H9 (cell line): ENCODE data around the gene EEF2K. TPM values are rescaled to one million over a fixed set of nuclear protein-coding genes. Genes with fewer than 3 reads are reported as not detected.

Experiments used
- DNase-seq: peaks from one replicate; pipeline ENCODE4 v3.0.0-alpha.2; 2017
- H2AFZ ChIP-seq: one replicate; pipeline ENCODE4 v1.6.1; 2013; ENCODE audit warnings: mild to moderate bottlenecking, low read length, control low read depth, moderate library complexity
- H2AK5ac ChIP-seq: 2 replicates; pipeline ENCODE4 v1.6.1; 2013; ENCODE audit warnings: low read length, control low read depth, mixed read lengths; ENCODE audit not compliant: insufficient read length
- H2BK120ac ChIP-seq: one replicate; pipeline ENCODE4 v1.6.1; 2013; ENCODE audit warnings: low read depth, mild to moderate bottlenecking, low read length, control low read depth, inconsistent platforms; ENCODE audit not compliant: poor library complexity, severe bottlenecking
- H2BK12ac ChIP-seq: 2 replicates; pipeline ENCODE4 v1.6.1; 2013; ENCODE audit warnings: low read length, control low read depth, mixed read lengths, low read depth; ENCODE audit not compliant: insufficient read length
- H2BK15ac ChIP-seq: 2 replicates; pipeline ENCODE4 v1.6.1; 2013; ENCODE audit warnings: low read depth, low read length, control low read depth
- H2BK20ac ChIP-seq: one replicate; pipeline ENCODE4 v1.6.1; 2013; ENCODE audit warnings: low read depth, mild to moderate bottlenecking, low read length, control low read depth, inconsistent platforms; ENCODE audit not compliant: poor library complexity, severe bottlenecking
- H2BK5ac ChIP-seq: 2 replicates; pipeline ENCODE4 v1.6.1; 2013; ENCODE audit warnings: low read length, control low read depth, mixed read lengths; ENCODE audit not compliant: insufficient read length
- H3K14ac ChIP-seq: 2 replicates; pipeline ENCODE4 v1.6.1; 2013; ENCODE audit warnings: low read length, control low read depth; ENCODE audit not compliant: insufficient read depth
- H3K18ac ChIP-seq: 2 replicates; pipeline ENCODE4 v1.6.1; 2013; ENCODE audit warnings: low read depth, mild to moderate bottlenecking, mixed read lengths, low read length, control low read depth; ENCODE audit not compliant: insufficient read length
- H3K23ac ChIP-seq: 2 replicates; pipeline ENCODE4 v1.6.1; 2013; ENCODE audit warnings: low read length, control low read depth, mixed read lengths, low read depth; ENCODE audit not compliant: insufficient read length
- H3K23me2 ChIP-seq: 2 replicates; pipeline ENCODE4 v1.6.1; 2013; ENCODE audit warnings: low read depth, mild to moderate bottlenecking, mixed read lengths, low read length, control low read depth; ENCODE audit not compliant: insufficient read length, poor library complexity, severe bottlenecking
- H3K27ac ChIP-seq: 2 replicates; pipeline ENCODE4 v1.5.1; 2013; ENCODE audit warnings: low read length, control low read depth, mixed read lengths, low read depth; ENCODE audit not compliant: insufficient read length
- H3K27me3 ChIP-seq: 2 replicates; pipeline ENCODE4 v1.6.1; 2013; ENCODE audit warnings: low read length, control low read depth, inconsistent platforms; ENCODE audit not compliant: insufficient read depth
- H3K4ac ChIP-seq: 2 replicates; pipeline ENCODE4 v1.6.1; 2013; ENCODE audit warnings: low read depth, mild to moderate bottlenecking, control low read depth, inconsistent platforms, low read length, moderate library complexity
- H3K4me1 ChIP-seq: 2 replicates; pipeline ENCODE4 v1.6.1; 2013; ENCODE audit warnings: low read length, control low read depth, inconsistent platforms; ENCODE audit not compliant: insufficient read depth
- H3K4me2 ChIP-seq: 2 replicates; pipeline ENCODE4 v1.6.1; 2013; ENCODE audit warnings: low read length, control low read depth, mixed read lengths; ENCODE audit not compliant: insufficient read length, insufficient read depth
- H3K56ac ChIP-seq: 2 replicates; pipeline ENCODE4 v1.6.1; 2013; ENCODE audit warnings: low read depth, mild to moderate bottlenecking, mixed read lengths, low read length, control low read depth; ENCODE audit not compliant: insufficient read length
- H3K79me1 ChIP-seq: 2 replicates; pipeline ENCODE4 v1.6.1; 2013; ENCODE audit warnings: low read depth, mild to moderate bottlenecking, moderate library complexity, low read length, control low read depth, inconsistent platforms; ENCODE audit not compliant: insufficient read depth, poor library complexity, severe bottlenecking
- H3K79me2 ChIP-seq: 2 replicates; pipeline ENCODE4 v1.6.1; 2013; ENCODE audit warnings: low read length, control low read depth, inconsistent platforms; ENCODE audit not compliant: insufficient read depth
- H3K9ac ChIP-seq: 2 replicates; pipeline ENCODE4 v1.6.1; 2013; ENCODE audit warnings: low read length, control low read depth, mixed read lengths; ENCODE audit not compliant: insufficient read length; ENCODE audit errors: extremely low read depth
- H3K9me3 ChIP-seq: one replicate; pipeline ENCODE4 v1.6.1; 2013; ENCODE audit warnings: low read depth, low read length, inconsistent platforms; ENCODE audit not compliant: control insufficient read depth
- H3T11ph ChIP-seq: one replicate; pipeline ENCODE4 v1.6.1; 2013; ENCODE audit warnings: mild to moderate bottlenecking, low read length, control low read depth, inconsistent platforms
- H4K20me1 ChIP-seq: one replicate; pipeline ENCODE4 v1.6.1; 2013; ENCODE audit not compliant: control insufficient read depth, insufficient read length, insufficient read depth
- H4K5ac ChIP-seq: 2 replicates; pipeline ENCODE4 v1.6.1; 2013; ENCODE audit warnings: low read depth, mild to moderate bottlenecking, mixed read lengths, low read length, control low read depth; ENCODE audit not compliant: insufficient read length
- H4K8ac ChIP-seq: replicated peaks from 2 replicates; pipeline ENCODE4 v1.6.1; 2013; ENCODE audit warnings: low read length, control low read depth, mixed read lengths, low read depth; ENCODE audit not compliant: insufficient read length
- H4K91ac ChIP-seq: 2 replicates; pipeline ENCODE4 v1.6.1; 2013; ENCODE audit warnings: low read depth, mild to moderate bottlenecking, moderate library complexity, mixed read lengths, low read length, control low read depth; ENCODE audit not compliant: insufficient read length
- H3K27ac Mint-ChIP-seq, 3 experiments: 2 replicates in 2 of 3; 3 replicates in 1 of 3; pipeline ENCODE4 v1.8.0; 2020 to 2021; ENCODE audit warnings: mixed read lengths in 3 of 3, mild to moderate bottlenecking in 1 of 3, moderate library complexity in 1 of 3
- H3K27me3 Mint-ChIP-seq: 2 replicates; pipeline ENCODE4 v1.8.0; 2021; ENCODE audit warnings: low read depth, mild to moderate bottlenecking, moderate library complexity, mixed read lengths
- H3K36me3 Mint-ChIP-seq, 3 experiments: 2 replicates in 2 of 3; 3 replicates in 1 of 3; pipeline ENCODE4 v1.8.0; 2020 to 2021; ENCODE audit warnings: low read depth in 3 of 3, mixed read lengths in 3 of 3; ENCODE audit not compliant: insufficient read depth in 1 of 3
- H3K4me1 Mint-ChIP-seq, 2 experiments: 2 replicates each; pipeline ENCODE4 v1.8.0; 2020; ENCODE audit warnings: mixed read lengths in 2 of 2
- H3K4me3 Mint-ChIP-seq, 2 experiments: 2 replicates in 1 of 2; 3 replicates in 1 of 2; pipeline ENCODE4 v1.8.0; 2020 to 2021; ENCODE audit warnings: mild to moderate bottlenecking in 2 of 2, mixed read lengths in 2 of 2, moderate library complexity in 1 of 2
- H3K9me3 Mint-ChIP-seq, 2 experiments: 2 replicates in 1 of 2; 3 replicates in 1 of 2; pipeline ENCODE4 v1.8.0; 2020; ENCODE audit warnings: mild to moderate bottlenecking in 2 of 2, mixed read lengths in 2 of 2, moderate library complexity in 1 of 2
- total RNA-seq: library from RNA; stranded (reverse); gene quantifications from 2 replicates; pipeline ENCODE4 v1.2.1, GENCODE V29; 2021
- TF ChIP-seq, protein P1 (sequence below): fragments of 200-600 bp; sonication (generic); conservative IDR thresholded peaks from 3 replicates; pipeline ENCODE4 v1.8.0; 2021; ENCODE audit warnings: antibody characterized with exemption, mild to moderate bottlenecking

EEF2K gene
- total RNA-seq, 1 experiment from 2014 or later: 20.7 TPM

DNA sequence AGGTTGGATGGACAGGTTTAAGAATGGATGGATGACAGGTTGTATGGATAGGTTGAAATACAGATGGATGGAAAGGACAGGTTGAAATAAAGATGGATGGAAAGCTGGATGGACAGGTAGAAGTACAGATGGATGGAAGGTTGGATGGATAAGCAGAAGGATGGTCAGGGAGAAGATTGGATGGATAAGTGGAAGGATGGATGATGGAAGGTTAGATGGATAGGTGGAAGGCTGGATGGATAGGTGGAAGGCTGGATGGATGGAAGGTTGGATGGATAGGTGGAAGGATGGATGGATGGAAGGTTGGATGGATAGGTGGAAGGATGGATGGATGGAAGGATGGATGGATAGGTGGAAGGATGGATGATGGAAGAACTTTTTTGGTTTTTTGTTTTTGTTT is 44.7 kb upstream of the EEF2K start:
- no peak overlapping the region for H3K23ac ChIP-seq
- H3K4me1 Mint-ChIP-seq: peaks cover 0 to 2% of the 10 kb centered on the region in 2 experiments; a peak in 3 of 4 replicates
- H3K27ac ChIP-seq: no peak overlapping the region
- H3K9me3 ChIP-seq: no peaks in the 10 kb centered on the region
- no peak overlapping the region for H4K91ac ChIP-seq
- H2AFZ ChIP-seq: no peak overlapping the region
- H3K4ac ChIP-seq: no peak overlapping the region
- H3K56ac ChIP-seq: no peak overlapping the region
- no peak overlapping the region for H2BK5ac ChIP-seq
- H2BK15ac ChIP-seq: no peak overlapping the region
- no peak overlapping the region for H3K9ac ChIP-seq
- H3K9me3 Mint-ChIP-seq: no peaks in the 10 kb centered on the region; a peak in 1 of 5 replicates
- no peaks in the 10 kb centered on the region for H3K4me1 ChIP-seq
- no peak overlapping the region; a peak in 1 of 5 replicates for H3K4me3 Mint-ChIP-seq
- no peak overlapping the region for H3K14ac ChIP-seq
- no peaks in the 10 kb centered on the region for H4K20me1 ChIP-seq
- TF ChIP-seq, protein P1, sequence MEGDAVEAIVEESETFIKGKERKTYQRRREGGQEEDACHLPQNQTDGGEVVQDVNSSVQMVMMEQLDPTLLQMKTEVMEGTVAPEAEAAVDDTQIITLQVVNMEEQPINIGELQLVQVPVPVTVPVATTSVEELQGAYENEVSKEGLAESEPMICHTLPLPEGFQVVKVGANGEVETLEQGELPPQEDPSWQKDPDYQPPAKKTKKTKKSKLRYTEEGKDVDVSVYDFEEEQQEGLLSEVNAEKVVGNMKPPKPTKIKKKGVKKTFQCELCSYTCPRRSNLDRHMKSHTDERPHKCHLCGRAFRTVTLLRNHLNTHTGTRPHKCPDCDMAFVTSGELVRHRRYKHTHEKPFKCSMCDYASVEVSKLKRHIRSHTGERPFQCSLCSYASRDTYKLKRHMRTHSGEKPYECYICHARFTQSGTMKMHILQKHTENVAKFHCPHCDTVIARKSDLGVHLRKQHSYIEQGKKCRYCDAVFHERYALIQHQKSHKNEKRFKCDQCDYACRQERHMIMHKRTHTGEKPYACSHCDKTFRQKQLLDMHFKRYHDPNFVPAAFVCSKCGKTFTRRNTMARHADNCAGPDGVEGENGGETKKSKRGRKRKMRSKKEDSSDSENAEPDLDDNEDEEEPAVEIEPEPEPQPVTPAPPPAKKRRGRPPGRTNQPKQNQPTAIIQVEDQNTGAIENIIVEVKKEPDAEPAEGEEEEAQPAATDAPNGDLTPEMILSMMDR: no peak
- H2BK12ac ChIP-seq: no peak overlapping the region
- no peak overlapping the region for H2AK5ac ChIP-seq
- H3K27me3 Mint-ChIP-seq: peaks cover 59% of the 10 kb centered on the region
- no peaks in the 10 kb centered on the region; the same call in 1 of the 2 replicates for H3K27me3 ChIP-seq
- no peak for DNase-seq
- H3T11ph ChIP-seq: no peak overlapping the region
- H3K79me1 ChIP-seq: no peaks in the 10 kb centered on the region
- H4K8ac ChIP-seq: no peak overlapping the region
- H3K4me2 ChIP-seq: no peak overlapping the region
- H3K23me2 ChIP-seq: no peaks in the 10 kb centered on the region
- H2BK20ac ChIP-seq: no peak overlapping the region
- H3K27ac Mint-ChIP-seq: no peak overlapping the region
- H3K18ac ChIP-seq: no peak overlapping the region
- H3K79me2 ChIP-seq: no peaks in the 10 kb centered on the region
- H4K5ac ChIP-seq: no peak overlapping the region
- no peak overlapping the region for H2BK120ac ChIP-seq
- H3K36me3 Mint-ChIP-seq: no peaks in the 10 kb centered on the region; a peak in 2 of 7 replicates
